GM08714 (cell line): Measurements from ENCODE around the gene PTGIR.
A peak's percentile ranks its signal among the peaks of the same experiment; 100 is the strongest.

Source experiments
- H3K4me3 ChIP-seq: fragments of 200-500 bp; sonication (Bioruptor generic); 2 replicates; pipeline ENCODE4 v1.5.1; 2014; ENCODE audit warnings: mild to moderate bottlenecking, low read length, inconsistent platforms
- ZNF274 ChIP-seq: IDR thresholded peaks from 2 replicates; pipeline ENCODE4 v1.6.1; 2012; ENCODE audit warnings: mild to moderate bottlenecking, low read depth, low read length

PTGIR gene

GRCh38 chr19:46648961-46649960, 24.4 kb upstream of the PTGIR start:
- no peak for TF ChIP-seq ZNF274
- no peak overlapping the region for H3K4me3 ChIP-seq

DNA sequence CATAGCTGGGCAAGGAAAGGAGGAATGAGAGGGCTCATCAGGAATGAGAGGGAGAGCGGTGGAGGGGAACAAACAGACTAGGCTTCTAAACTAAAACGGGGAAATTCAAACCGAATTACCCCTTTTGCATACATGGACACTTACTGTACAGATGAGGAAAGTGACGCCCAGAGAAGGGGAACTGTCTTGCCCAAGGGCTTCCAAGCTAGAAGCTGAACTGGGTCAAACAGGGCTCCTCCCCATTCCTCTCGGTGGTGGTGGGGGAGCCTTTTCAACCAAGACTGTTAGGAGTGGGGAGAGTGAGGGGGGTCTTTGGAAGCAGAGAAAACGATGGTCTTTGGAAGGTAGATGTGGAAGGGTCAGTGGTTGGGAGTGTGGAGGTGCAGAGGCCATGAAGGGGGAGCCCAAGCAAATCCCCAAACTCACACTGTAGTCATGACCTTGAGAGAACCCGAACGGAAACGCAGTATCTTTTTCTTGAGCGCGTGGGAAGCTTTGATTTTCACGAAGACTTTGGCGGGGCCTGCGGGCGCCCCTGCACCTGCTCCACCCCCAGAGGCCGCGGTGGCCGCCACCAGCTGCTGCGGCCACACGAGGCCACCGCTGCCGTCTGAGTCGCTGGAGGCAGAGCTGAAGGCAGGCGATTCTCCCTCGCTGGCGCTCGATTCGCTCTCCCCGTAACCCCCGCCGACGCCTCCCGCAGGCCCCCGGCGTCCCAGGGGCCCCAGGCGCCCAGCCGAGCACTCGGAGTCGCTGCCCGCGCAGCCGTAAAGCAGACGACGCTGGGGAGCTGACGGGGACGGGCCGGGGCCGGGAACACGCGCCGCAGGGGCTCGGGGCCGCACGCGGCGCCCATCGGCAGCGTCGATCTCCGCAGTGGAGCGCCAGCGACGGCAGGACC, 23.4 kb upstream of the PTGIR start:
- no peak for TF ChIP-seq ZNF274
- no peak overlapping the region for H3K4me3 ChIP-seq

GRCh38 chr19:46646402-46646801, 21.5 kb upstream of the PTGIR start:
- no peak for TF ChIP-seq ZNF274

GRCh38 chr19:46644720-46645119, 19.8 kb upstream of the PTGIR start:
- TF ChIP-seq ZNF274: no peak
- no peak overlapping the region for H3K4me3 ChIP-seq

More at GRCh38 chr19:46646402-46646801, 21.5 kb upstream of the PTGIR start:
- no peak overlapping the region for H3K4me3 ChIP-seq

- H3K4me3 ChIP-seq: no peak overlapping the region
- no peak for TF ChIP-seq ZNF274
These were observed 15.8 kb upstream of the PTGIR start for GRCh38 chr19:46640656-46641055.

DNA sequence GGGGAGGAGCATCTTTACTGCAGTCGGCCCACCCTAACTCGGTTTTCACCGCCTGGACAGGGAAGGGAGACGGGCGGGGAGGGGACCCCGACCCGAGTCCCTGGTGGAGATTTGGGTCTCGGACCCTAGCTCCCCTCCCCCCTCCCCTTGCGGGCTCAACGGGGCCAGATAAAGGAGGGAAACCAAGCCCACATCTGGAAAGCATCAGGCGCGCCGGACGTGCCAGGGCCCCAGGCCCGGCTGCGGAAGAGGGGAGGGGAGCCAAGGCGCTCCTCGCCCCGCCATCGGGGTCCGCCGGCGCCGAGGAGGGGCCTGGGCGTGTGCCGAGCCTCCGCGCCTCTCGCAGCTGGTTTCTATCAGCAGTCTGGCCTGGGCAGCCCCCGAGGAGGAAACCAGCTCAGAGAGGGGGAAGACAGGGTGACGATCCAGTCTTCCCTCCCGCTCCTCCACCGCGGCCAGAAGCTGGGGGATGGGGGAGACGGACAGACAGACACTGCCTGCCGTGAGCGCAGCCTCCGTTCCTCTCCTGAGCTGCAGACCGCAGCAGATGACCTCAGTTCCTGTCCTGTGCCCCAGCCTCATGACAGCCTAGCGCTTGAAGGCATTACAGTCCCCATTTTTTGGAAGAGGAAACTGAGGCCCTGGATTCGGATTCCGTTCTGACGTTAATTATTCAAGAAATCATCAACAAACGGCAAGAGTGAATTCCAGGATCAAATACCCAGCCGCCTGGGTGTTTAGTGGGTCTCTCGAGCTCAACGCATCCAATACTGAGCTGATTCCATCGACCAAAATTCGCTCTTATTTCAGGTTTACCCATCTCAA, 14.7 kb upstream of the PTGIR start:
- H3K4me3 ChIP-seq: peak overlapping the region; percentile 46; the same call in 1 of the 2 replicates

DNA sequence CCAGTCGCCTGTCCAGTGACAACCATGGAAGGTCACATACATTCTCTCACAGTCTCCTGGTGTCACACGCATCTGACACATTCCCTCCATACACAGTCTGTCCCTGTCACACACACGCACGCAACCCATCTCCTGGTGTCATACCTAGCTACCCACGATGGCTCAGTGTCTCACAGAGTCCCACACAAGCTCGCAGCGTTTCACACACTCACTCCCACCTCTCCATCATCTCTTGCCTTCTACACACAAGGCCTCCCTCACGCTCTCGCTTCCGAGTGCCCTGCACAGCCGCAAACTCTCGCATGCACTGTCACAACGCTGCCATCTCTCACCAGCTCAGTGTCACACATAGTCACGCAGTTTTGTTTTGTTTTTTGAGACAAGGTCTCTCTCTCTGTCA, 12.3 kb upstream of the PTGIR start:
- no peak for TF ChIP-seq ZNF274

More for the DNA sequence above, 14.7 kb upstream of the PTGIR start:
- TF ChIP-seq ZNF274: no peak

GRCh38 chr19:46635920-46636761, 11.3 kb upstream of the PTGIR start, which contains the start of gene GNG8:
GNG8 (minus strand) TSS chr19:46636202; CDS start chr19:46634682, 1,520 bp downstream.
- no peak for TF ChIP-seq ZNF274

More for the DNA sequence above, 12.3 kb upstream of the PTGIR start:
- H3K4me3 ChIP-seq: no peak overlapping the region

DNA sequence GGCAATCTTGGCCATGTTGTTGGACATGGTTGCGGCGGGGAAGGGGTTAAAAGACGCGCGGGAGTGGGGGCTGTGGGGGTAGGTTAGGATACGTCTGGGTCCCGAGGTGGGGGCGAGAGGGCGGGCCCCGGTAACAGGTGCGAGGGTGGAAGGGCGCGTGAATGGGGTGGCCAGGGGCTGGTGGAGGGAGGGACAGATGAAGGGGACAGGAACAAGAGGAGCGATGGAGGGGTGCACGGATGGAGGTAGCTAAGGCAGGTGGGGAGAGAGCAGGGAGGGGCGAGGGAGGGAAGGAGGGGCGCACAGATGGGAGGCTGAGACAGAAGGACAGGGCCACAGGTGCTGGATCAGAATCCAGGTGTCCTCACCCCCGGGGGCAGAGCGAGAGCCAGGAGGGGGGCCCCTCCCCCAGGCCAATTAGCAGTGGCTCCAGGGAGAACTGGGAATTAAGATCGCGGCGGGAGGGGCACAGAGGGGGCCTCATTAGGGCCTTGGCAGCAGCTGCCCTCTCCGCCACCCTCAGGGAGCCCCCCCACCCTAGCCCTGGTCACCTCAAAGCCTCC, 9.8 kb upstream of the PTGIR start:
- TF ChIP-seq ZNF274: no peak
- no peak overlapping the region for H3K4me3 ChIP-seq

More at GRCh38 chr19:46635920-46636761, 11.3 kb upstream of the PTGIR start, which contains the start of gene GNG8:
- no peak within 1 kb of the TSS for H3K4me3 ChIP-seq

GRCh38 chr19:46634045-46634655, 9.3 kb upstream of the PTGIR start:
- H3K4me3 ChIP-seq: peak overlapping the region; percentile 5; the same call in 1 of the 2 replicates
- no peak for TF ChIP-seq ZNF274

DNA sequence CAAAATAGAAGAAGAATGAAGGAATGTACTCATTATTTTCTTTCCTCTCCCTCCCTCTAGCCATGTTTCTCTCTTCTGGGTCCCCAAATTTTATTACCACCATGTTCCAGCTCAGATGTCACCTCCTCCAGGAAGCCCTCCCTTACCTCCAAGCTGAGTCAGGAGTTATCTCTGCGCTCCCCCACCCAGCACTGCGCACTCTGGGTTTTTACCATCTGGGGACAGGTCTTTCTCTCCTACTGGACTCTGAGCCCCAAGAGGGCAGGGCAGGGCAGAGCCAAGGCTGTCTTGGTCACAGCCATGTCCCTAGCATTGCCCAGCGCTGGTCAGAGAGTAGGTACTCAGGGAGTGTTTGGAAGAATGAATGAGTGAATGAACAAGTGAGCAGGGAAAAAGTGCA, 8.2 kb upstream of the PTGIR start:
- no peak for TF ChIP-seq ZNF274
- H3K4me3 ChIP-seq: no peak overlapping the region

- no peak for TF ChIP-seq ZNF274
- no peak overlapping the region for H3K4me3 ChIP-seq
These were observed 6.6 kb upstream of the PTGIR start for GRCh38 chr19:46631481-46631880.
